NCI-H146 treated with DMSO at 0.1 percent for 48 hours (cell line): ENCODE results near the gene PXN.
"Not testable (repeated sequence)": the region's sequence is repeated elsewhere in the genome, so short reads cannot be mapped to it uniquely, and the experiment has no call there.

Source experiments
- DNase-seq: peaks from one replicate; lab custom pipeline; 2025; ENCODE audit not compliant: unreplicated experiment; lab: John Stamatoyannopoulos, UW

PXN gene

GRCh38 chr12:120227233-120228040 is 38.1 kb downstream of the PXN start:
- no peak for DNase-seq

- DNase-seq: peak; percentile 88
These were observed 39.5 kb downstream of the PXN start for GRCh38 chr12:120225852-120226640.

GRCh38 chr12:120225200-120225558 is 40.4 kb downstream of the PXN start:
- DNase-seq: no peak

- DNase-seq: no peak
These were observed 41.0 kb downstream of the PXN start for GRCh38 chr12:120224304-120225199.

GRCh38 chr12:120223458-120224303 is 41.8 kb downstream of the PXN start:
- no peak for DNase-seq

GRCh38 chr12:120222288-120222832 is 43.2 kb downstream of the PXN start:
- no peak for DNase-seq

- no peak for DNase-seq
These were observed 44.0 kb downstream of the PXN start for GRCh38 chr12:120221576-120221900.

- no peak for DNase-seq
These were observed 44.5 kb downstream of the PXN start for GRCh38 chr12:120220838-120221575.

GRCh38 chr12:120218680-120219606 is 46.6 kb downstream of the PXN start:
- no peak for DNase-seq

GRCh38 chr12:120216742-120217605 is 48.6 kb downstream of the PXN start:
- DNase-seq: no peak

GRCh38 chr12:120215766-120216735 is 49.5 kb downstream of the PXN start:
- DNase-seq: no peak

GRCh38 chr12:120215357-120215735 is 50.2 kb downstream of the PXN start:
- no peak for DNase-seq

- no peak for DNase-seq
These were observed 50.7 kb downstream of the PXN start for GRCh38 chr12:120214626-120215356.

GRCh38 chr12:120213758-120214157 is 51.8 kb downstream of the PXN start:
- no peak for DNase-seq

- DNase-seq: not testable (repeated sequence)
These were observed 52.3 kb downstream of the PXN start for GRCh38 chr12:120213182-120213581.

GRCh38 chr12:120212301-120212700 is 53.2 kb downstream of the PXN start:
- no peak for DNase-seq
